IMR-90 (cell line): Measurements from ENCODE around the gene MEGF9. TPM values are rescaled to one million over a fixed set of nuclear protein-coding genes. Genes with fewer than 3 reads are reported as not detected.

Source experiments
- ATAC-seq: fragments of 200-7000 bp; cut with Tn5 transposase; 2 replicates; pipeline ENCODE4 v1.9.1; 2020; ENCODE audit warnings: low read depth, mild to moderate bottlenecking, moderate library complexity
- BruUV-seq: library from RNA; stranded (reverse); fragments of 400-500 nt; replicated peaks from 2 replicates; lab custom pipeline; 2021; lab: Mats Ljungman, UMichigan
- CTCF ChIA-PET: fragments of 300-600 bp; formaldehyde crosslinking; extraction: SDS; loops from one replicate; lab custom pipeline; 2021; ENCODE audit warnings: antibody characterized with exemption; lab: Yijun Ruan, JAX
- POLR2A ChIA-PET: fragments of 300-600 bp; sonication (Branson Sonifier 250); formaldehyde crosslinking; loops from one replicate; lab custom pipeline; 2022; ENCODE audit warnings: antibody characterized with exemption; ENCODE audit not compliant: unreplicated experiment; lab: Charles Lee
- DNase-seq: peaks from one replicate; pipeline ENCODE4 v3.0.0; 2013
- H2AFZ ChIP-seq: replicated peaks from 2 replicates; pipeline ENCODE3; 2013; ENCODE audit warnings: low read length, mild to moderate bottlenecking; ENCODE audit not compliant: poor library complexity
- H2AK5ac ChIP-seq: 2 replicates; pipeline ENCODE4 v1.6.1; 2013; ENCODE audit warnings: low read depth, low read length, inconsistent platforms
- H2AK9ac ChIP-seq: replicated peaks from 2 replicates; pipeline ENCODE3; 2013; ENCODE audit warnings: mild to moderate bottlenecking, low read depth, low read length, moderate library complexity; ENCODE audit not compliant: poor library complexity
- H2BK120ac ChIP-seq: 2 replicates; pipeline ENCODE4 v1.6.1; 2013; ENCODE audit warnings: low read depth, low read length, inconsistent platforms
- H2BK15ac ChIP-seq: 3 replicates; pipeline ENCODE4 v1.6.1; 2013; ENCODE audit warnings: low read depth, low read length, inconsistent platforms
- H2BK20ac ChIP-seq: 2 replicates; pipeline ENCODE4 v1.6.1; 2013; ENCODE audit warnings: low read depth, mild to moderate bottlenecking, inconsistent platforms, low read length, moderate library complexity
- H2BK5ac ChIP-seq: 2 replicates; pipeline ENCODE4 v1.6.1; 2013; ENCODE audit warnings: mild to moderate bottlenecking, low read depth, low read length, inconsistent platforms; ENCODE audit not compliant: poor library complexity, severe bottlenecking
- H3K14ac ChIP-seq: replicated peaks from 2 replicates; pipeline ENCODE4 v1.6.1; 2013; ENCODE audit warnings: low read depth, low read length, inconsistent platforms
- H3K18ac ChIP-seq: 2 replicates; pipeline ENCODE4 v1.6.1; 2013; ENCODE audit warnings: low read depth, low read length, control low read depth
- H3K23ac ChIP-seq: 2 replicates; pipeline ENCODE4 v1.6.1; 2013; ENCODE audit warnings: low read depth, low read length, inconsistent platforms
- H3K27ac ChIP-seq: 2 replicates; pipeline ENCODE4 v1.5.1; 2013; ENCODE audit warnings: mild to moderate bottlenecking, control low read depth, low read length; ENCODE audit not compliant: insufficient read depth
- H3K27me3 ChIP-seq: 2 replicates; pipeline ENCODE4 v1.6.1; 2013; ENCODE audit warnings: low read length; ENCODE audit not compliant: control insufficient read depth, insufficient read depth
- H3K36me3 ChIP-seq: 2 replicates; pipeline ENCODE4 v1.6.1; 2013; ENCODE audit warnings: low read length, mixed read lengths; ENCODE audit not compliant: control insufficient read depth, insufficient read depth
- H3K4ac ChIP-seq: 2 replicates; pipeline ENCODE4 v1.6.1; 2013; ENCODE audit warnings: low read depth, low read length, inconsistent platforms
- H3K4me1 ChIP-seq: 2 replicates; pipeline ENCODE4 v1.6.1; 2013; ENCODE audit warnings: low read length, mixed read lengths; ENCODE audit not compliant: control insufficient read depth, insufficient read depth
- H3K4me2 ChIP-seq: 2 replicates; pipeline ENCODE4 v1.6.1; 2013; ENCODE audit warnings: low read depth, mild to moderate bottlenecking, control low read depth, low read length, moderate library complexity
- H3K4me3 ChIP-seq: 2 replicates; pipeline ENCODE4 v1.5.1; 2013; ENCODE audit warnings: low read depth, mild to moderate bottlenecking, control low read depth, low read length, moderate library complexity; ENCODE audit not compliant: insufficient read depth
- H3K56ac ChIP-seq: 2 replicates; pipeline ENCODE4 v1.6.1; 2013; ENCODE audit warnings: low read length, inconsistent platforms; ENCODE audit not compliant: insufficient read depth; ENCODE audit errors: extremely low read depth
- H3K79me1 ChIP-seq, 2 experiments: 2 replicates each; pipeline ENCODE4 v1.6.1; 2013; ENCODE audit warnings: low read length in 2 of 2, inconsistent platforms in 1 of 2, low read depth in 1 of 2
- H3K9ac ChIP-seq: 2 replicates; pipeline ENCODE4 v1.6.1; 2013; ENCODE audit warnings: low read depth, low read length, control low read depth
- H3K9me1 ChIP-seq: 2 replicates; pipeline ENCODE4 v1.6.1; 2013; ENCODE audit warnings: low read length, inconsistent platforms; ENCODE audit not compliant: insufficient read depth
- H3K9me3 ChIP-seq: 2 replicates; pipeline ENCODE4 v1.6.1; 2013; ENCODE audit warnings: low read length; ENCODE audit not compliant: control insufficient read depth, insufficient read depth
- H4K20me1 ChIP-seq: 2 replicates; pipeline ENCODE4 v1.6.1; 2013; ENCODE audit warnings: low read length, inconsistent platforms; ENCODE audit not compliant: insufficient read depth
- H4K5ac ChIP-seq: 2 replicates; pipeline ENCODE4 v1.6.1; 2013; ENCODE audit warnings: mild to moderate bottlenecking, low read depth, low read length, control low read depth
- H4K8ac ChIP-seq, 2 experiments: 2 replicates each; pipeline ENCODE4 v1.6.1; 2013; ENCODE audit warnings: low read depth in 2 of 2, low read length in 2 of 2, control low read depth in 1 of 2, inconsistent platforms in 1 of 2
- H4K91ac ChIP-seq: 2 replicates; pipeline ENCODE4 v1.6.1; 2013; ENCODE audit warnings: low read depth, low read length, inconsistent platforms; ENCODE audit not compliant: insufficient read depth
- CEBPB ChIP-seq: IDR thresholded peaks from 2 replicates; pipeline ENCODE4 v1.6.1; 2012; ENCODE audit warnings: low read depth, low read length, improper control_type of control experiment
- dilution Hi-C: fragments of 300-500 bp; cut with HindIII; formaldehyde crosslinking; loops from one replicate; pipeline ENCODE4 v1.14.3; 2018; ENCODE audit warnings: low sequenced_read_pairs; ENCODE audit not compliant: unreplicated experiment
- in situ Hi-C: fragments of 300-500 bp; cut with MboI; formaldehyde crosslinking; loops from 3 replicates; pipeline ENCODE4 v1.14.3; 2019; ENCODE audit warnings: low sequenced_read_pairs, inconsistent platforms, mixed read lengths
- intact Hi-C: fragments of 100-400 bp; cut with micrococcal nuclease; formaldehyde crosslinking; loops from 2 replicates; pipeline ENCODE4 v1.10.0; 2022
- polyA plus RNA-seq, 3 experiments: library from polyadenylated mRNA; depleted of rRNA; stranded (reverse); fragments of >200 nt; gene quantifications; 2 replicates each; pipeline ENCODE4 v1.2.3, GENCODE V29; 2012; ENCODE audit warnings: low replicate concordance in 1 of 3
- total RNA-seq: library from RNA; depleted of rRNA; stranded (reverse); fragments of >200 nt; gene quantifications from 2 replicates; pipeline ENCODE4 v1.2.3, GENCODE V29; 2012
- TF ChIP-seq, protein P1 (sequence below): conservative IDR thresholded peaks from 2 replicates; pipeline ENCODE4 v1.5.1; 2012; ENCODE audit warnings: mild to moderate bottlenecking, low read depth, low read length, improper control_type of control experiment

MEGF9 gene
- total and polyA plus RNA-seq, 2 of the 4 experiments (the other 2 are of a cell fraction): 3.4 TPM

DNA sequence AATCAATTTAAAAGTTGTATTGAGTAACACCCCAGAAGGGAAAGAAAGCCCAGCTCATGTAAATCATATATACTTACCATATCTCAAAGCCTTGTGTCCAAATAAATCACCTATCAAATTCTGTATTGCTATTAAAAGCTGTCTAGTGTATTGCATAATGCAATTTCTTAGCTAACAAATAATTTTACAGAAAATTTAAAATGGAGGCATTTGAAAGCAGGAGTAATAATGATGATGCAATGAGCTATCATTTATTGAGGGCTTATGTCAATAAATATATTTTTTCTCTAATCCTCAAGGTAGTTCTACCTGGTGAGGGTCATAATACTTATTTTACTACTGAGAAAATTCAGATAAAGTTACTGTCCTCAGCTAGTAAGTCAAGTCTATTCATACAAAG lies 91.5 kb downstream of the MEGF9 start:
- Histone ChIP-seq H3K79me1 (peaks cover 0 to 7% of the 10 kb centered on the region in 2 experiments; a peak in 2 of 4 replicates), H3K56ac (no peak overlapping the region), H3K18ac (no peak overlapping the region), H2AFZ (no peak overlapping the region), H2BK120ac (no peak overlapping the region), H3K4me2 (no peak overlapping the region), H4K5ac (no peak overlapping the region), H3K9me1 (no peaks in the 10 kb centered on the region), H2BK15ac (no peak overlapping the region), H3K4me3 (no peak overlapping the region), H2BK5ac (no peak overlapping the region), H3K36me3 (peaks cover 1% of the 10 kb centered on the region; the same call in 1 of the 2 replicates), H4K91ac (no peak overlapping the region), H2BK20ac (no peak overlapping the region), H3K27me3 (no peaks in the 10 kb centered on the region), H3K9me3 (no peaks in the 10 kb centered on the region), H3K4ac (no peak overlapping the region), H3K27ac (no peak overlapping the region), H3K9ac (no peak overlapping the region), H2AK5ac (no peak overlapping the region), H3K4me1 (peaks cover 4% of the 10 kb centered on the region), H3K23ac (no peak overlapping the region), H3K14ac (no peak overlapping the region), H4K20me1 (no peaks in the 10 kb centered on the region), H4K8ac (no peak overlapping the region), H2AK9ac (no peak overlapping the region)
- intact Hi-C loops: loop anchor here (10.0 kb wide), 1 partner anchor 212 kb away; no protein-coding TSS in a partner anchor
- no peak for DNase-seq
- dilution Hi-C loops: no loop called here
- in situ Hi-C loops: loop anchor here (25.0 kb wide), 1 partner anchor 440 kb away; the partner anchor contains the start of genes C5 and CNTRL
- CTCF ChIA-PET: no interaction called here
- BruUV-seq: no TSS peak
- no peak for ATAC-seq
- TF ChIP-seq, protein P1, sequence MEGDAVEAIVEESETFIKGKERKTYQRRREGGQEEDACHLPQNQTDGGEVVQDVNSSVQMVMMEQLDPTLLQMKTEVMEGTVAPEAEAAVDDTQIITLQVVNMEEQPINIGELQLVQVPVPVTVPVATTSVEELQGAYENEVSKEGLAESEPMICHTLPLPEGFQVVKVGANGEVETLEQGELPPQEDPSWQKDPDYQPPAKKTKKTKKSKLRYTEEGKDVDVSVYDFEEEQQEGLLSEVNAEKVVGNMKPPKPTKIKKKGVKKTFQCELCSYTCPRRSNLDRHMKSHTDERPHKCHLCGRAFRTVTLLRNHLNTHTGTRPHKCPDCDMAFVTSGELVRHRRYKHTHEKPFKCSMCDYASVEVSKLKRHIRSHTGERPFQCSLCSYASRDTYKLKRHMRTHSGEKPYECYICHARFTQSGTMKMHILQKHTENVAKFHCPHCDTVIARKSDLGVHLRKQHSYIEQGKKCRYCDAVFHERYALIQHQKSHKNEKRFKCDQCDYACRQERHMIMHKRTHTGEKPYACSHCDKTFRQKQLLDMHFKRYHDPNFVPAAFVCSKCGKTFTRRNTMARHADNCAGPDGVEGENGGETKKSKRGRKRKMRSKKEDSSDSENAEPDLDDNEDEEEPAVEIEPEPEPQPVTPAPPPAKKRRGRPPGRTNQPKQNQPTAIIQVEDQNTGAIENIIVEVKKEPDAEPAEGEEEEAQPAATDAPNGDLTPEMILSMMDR: no peak
- peak; percentile 49 for TF ChIP-seq CEBPB
- POLR2A ChIA-PET: interaction anchor here (0.6 kb wide), 1 partner anchor 234 kb away, joined by 4 read pairs; no protein-coding TSS in a partner anchor
